Activated B cell treated with CpG ODN at 0.5 μM for 24 hours (primary cell): ENCODE measurements around the gene UACA. TPM values are rescaled to one million over a fixed set of nuclear protein-coding genes. Genes with fewer than 3 reads are reported as not detected.

Experiments used
- ATAC-seq: fragments of 200-7000 bp; cut with Tn5 transposase; one replicate; pipeline ENCODE4 v1.10.0; 2021; ENCODE audit warnings: low read depth, mild to moderate bottlenecking, moderate library complexity
- CTCF ChIA-PET: fragments of 350-600 bp; sonication (Branson Sonifier 250); formaldehyde crosslinking; loops from one replicate; lab custom pipeline; 2021; ENCODE audit warnings: antibody characterized with exemption; lab: Charles Lee
- POLR2A ChIA-PET: fragments of 350-600 bp; sonication (Branson Sonifier 250); formaldehyde crosslinking; loops from one replicate; lab custom pipeline; 2021; ENCODE audit warnings: antibody characterized with exemption; lab: Charles Lee
- DNase-seq: peaks from one replicate; pipeline ENCODE4 v3.0.0; 2022
- H3K27ac Mint-ChIP-seq: one replicate; pipeline ENCODE4 v1.8.0; 2020; ENCODE audit warnings: mixed read lengths
- H3K27me3 Mint-ChIP-seq: one replicate; pipeline ENCODE4 v1.8.0; 2021; ENCODE audit warnings: mixed read lengths
- H3K36me3 Mint-ChIP-seq: one replicate; pipeline ENCODE4 v1.8.0; 2021; ENCODE audit warnings: low read depth, mixed read lengths
- H3K4me1 Mint-ChIP-seq: one replicate; pipeline ENCODE4 v1.8.0; 2021; ENCODE audit warnings: mixed read lengths
- H3K4me3 Mint-ChIP-seq: one replicate; pipeline ENCODE4 v1.8.0; 2020; ENCODE audit warnings: mild to moderate bottlenecking, mixed read lengths
- H3K9me3 Mint-ChIP-seq: one replicate; pipeline ENCODE4 v1.8.0; 2020; ENCODE audit warnings: mixed read lengths
- intact Hi-C: fragments of 100-400 bp; cut with micrococcal nuclease; formaldehyde crosslinking; loops from one replicate; pipeline ENCODE4 v1.15.1; 2024
- total RNA-seq: library from RNA; stranded (reverse); gene quantifications from 2 replicates; pipeline ENCODE4 v1.2.3, GENCODE V29; 2022
- TF ChIP-seq, protein P1 (sequence below): fragments of 200-600 bp; IDR thresholded peaks from one replicate; pipeline ENCODE4 v1.8.0; 2022; ENCODE audit warnings: antibody characterized with exemption, mild to moderate bottlenecking

The UACA gene
- total RNA-seq, 1 donor from 2014 or later = 1.00 TPM

DNA sequence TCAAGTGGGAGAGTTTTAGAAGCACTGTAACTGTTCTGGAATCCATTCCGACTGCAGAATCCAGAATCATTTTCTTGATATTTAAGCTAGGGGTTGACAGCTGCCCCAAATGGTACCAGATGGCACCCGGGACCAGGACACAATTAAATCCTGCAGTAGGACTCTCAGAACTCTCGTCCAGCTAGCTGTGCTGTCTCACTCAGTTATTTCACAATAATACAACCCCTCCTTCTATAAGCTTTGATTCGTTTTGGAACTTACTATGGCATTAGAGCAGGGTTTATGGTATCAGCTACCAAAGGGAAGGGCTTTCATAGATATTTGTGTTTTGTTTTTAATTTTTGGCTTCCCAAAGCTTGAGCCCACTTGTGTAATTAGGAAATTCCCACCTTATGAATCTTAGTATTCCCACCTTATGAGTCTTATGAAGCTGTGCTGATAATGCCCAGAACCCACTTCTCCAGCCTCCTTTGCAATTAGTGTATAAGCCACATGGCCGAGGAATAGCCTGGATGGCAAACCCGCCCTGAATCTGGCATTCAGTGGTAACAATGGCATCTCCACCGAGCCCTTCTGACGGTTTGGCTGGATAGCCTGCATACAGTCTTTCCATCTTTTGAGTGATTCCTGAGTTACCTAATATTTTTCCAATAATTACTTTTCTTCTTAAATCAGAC, 120.1 kb downstream of the UACA start:
- peaks cover 16% of the 10 kb centered on the region for H3K27me3 Mint-ChIP-seq
- POLR2A ChIA-PET = no interaction called here
- H3K9me3 Mint-ChIP-seq = no peaks in the 10 kb centered on the region
- DNase-seq (no peak), ATAC-seq (no peak)
- no peak overlapping the region for H3K4me3 Mint-ChIP-seq
- H3K4me1 Mint-ChIP-seq = no peaks in the 10 kb centered on the region
- TF ChIP-seq, protein P1, sequence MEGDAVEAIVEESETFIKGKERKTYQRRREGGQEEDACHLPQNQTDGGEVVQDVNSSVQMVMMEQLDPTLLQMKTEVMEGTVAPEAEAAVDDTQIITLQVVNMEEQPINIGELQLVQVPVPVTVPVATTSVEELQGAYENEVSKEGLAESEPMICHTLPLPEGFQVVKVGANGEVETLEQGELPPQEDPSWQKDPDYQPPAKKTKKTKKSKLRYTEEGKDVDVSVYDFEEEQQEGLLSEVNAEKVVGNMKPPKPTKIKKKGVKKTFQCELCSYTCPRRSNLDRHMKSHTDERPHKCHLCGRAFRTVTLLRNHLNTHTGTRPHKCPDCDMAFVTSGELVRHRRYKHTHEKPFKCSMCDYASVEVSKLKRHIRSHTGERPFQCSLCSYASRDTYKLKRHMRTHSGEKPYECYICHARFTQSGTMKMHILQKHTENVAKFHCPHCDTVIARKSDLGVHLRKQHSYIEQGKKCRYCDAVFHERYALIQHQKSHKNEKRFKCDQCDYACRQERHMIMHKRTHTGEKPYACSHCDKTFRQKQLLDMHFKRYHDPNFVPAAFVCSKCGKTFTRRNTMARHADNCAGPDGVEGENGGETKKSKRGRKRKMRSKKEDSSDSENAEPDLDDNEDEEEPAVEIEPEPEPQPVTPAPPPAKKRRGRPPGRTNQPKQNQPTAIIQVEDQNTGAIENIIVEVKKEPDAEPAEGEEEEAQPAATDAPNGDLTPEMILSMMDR = no peak
- CTCF ChIA-PET = no interaction called here
- no peaks in the 10 kb centered on the region for H3K36me3 Mint-ChIP-seq
- intact Hi-C loops = no loop called here
- H3K27ac Mint-ChIP-seq = no peak overlapping the region

DNA sequence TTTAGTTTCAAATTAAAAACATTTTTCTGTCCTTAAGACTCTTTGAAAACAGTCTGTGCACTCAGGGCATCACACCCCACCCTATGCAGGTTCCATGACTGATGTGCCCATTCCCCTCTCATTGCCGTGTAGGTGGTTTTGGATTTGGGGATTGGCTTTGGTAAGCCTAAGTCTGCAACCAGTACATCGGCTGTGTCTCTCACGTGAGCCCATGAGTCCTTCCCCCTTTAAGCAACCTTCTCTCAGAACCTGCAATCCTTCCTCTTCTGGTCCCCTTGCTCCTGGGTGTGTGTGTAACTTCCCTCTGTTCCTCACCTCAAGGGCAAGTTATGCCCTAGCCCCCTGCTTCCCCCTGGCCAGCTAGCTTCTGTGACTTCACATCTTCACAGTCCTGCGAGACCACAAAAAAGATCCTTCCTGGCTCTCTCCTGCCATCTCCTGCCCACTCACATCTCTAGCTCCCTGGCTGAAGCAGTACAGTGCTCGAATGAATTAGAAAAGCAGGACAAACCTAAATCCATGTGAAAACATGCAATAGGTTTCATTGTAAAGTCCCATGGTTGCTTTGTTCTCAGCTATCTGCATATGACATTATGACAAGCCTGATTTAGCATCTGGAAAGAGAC, 126.7 kb downstream of the UACA start:
- Mint-ChIP-seq H3K4me1 (peaks cover 3% of the 10 kb centered on the region), H3K27me3 (peaks cover 29% of the 10 kb centered on the region), H3K9me3 (no peaks in the 10 kb centered on the region), H3K27ac (no peak overlapping the region), H3K36me3 (no peaks in the 10 kb centered on the region), H3K4me3 (no peak overlapping the region)
- TF ChIP-seq, protein P1 = no peak
- ATAC-seq (no peak), DNase-seq (no peak)
- intact Hi-C loops = loop anchor here (5.0 kb wide), 1 partner anchor 1059 kb away; no protein-coding TSS in a partner anchor
- CTCF ChIA-PET = interaction anchor here (2.2 kb wide), 1 partner anchor 1161 kb away, joined by 7 read pairs; no protein-coding TSS in a partner anchor
- POLR2A ChIA-PET = interaction anchor here (0.7 kb wide), 1 partner anchor 883 kb away, joined by 8 read pairs; no protein-coding TSS in a partner anchor

DNA sequence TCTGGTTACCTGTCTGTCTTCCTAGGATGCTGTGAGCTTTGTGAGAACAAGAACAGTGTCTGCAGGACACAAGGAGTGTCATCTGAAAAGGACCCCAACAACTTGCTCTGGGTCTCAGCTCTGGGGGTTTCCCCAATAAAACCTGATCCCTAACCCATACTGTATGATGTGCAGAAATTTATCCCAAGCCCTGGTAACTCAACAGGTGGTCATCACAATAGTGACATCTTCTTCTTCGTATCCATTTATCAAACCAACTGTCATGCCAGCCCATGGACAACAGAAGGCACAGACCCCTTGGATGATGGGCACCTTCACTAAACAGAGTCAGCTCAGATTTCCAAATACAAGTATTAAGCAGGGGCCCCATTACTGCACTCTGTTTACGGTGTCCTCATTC, 127.5 kb downstream of the UACA start:
- no peaks in the 10 kb centered on the region for H3K9me3 Mint-ChIP-seq
- no peak overlapping the region for H3K4me3 Mint-ChIP-seq
- TF ChIP-seq, protein P1 = no peak
- no peak for DNase-seq
- H3K4me1 Mint-ChIP-seq = peaks cover 3% of the 10 kb centered on the region
- POLR2A ChIA-PET = no interaction called here
- intact Hi-C loops = loop anchor here (5.0 kb wide), 1 partner anchor 1059 kb away; no protein-coding TSS in a partner anchor
- H3K36me3 Mint-ChIP-seq = no peaks in the 10 kb centered on the region
- no peak overlapping the region for H3K27ac Mint-ChIP-seq
- peaks cover 29% of the 10 kb centered on the region for H3K27me3 Mint-ChIP-seq
- CTCF ChIA-PET = interaction anchor here (2.2 kb wide), 1 partner anchor 1160 kb away, joined by 7 read pairs; no protein-coding TSS in a partner anchor
- no peak for ATAC-seq

DNA sequence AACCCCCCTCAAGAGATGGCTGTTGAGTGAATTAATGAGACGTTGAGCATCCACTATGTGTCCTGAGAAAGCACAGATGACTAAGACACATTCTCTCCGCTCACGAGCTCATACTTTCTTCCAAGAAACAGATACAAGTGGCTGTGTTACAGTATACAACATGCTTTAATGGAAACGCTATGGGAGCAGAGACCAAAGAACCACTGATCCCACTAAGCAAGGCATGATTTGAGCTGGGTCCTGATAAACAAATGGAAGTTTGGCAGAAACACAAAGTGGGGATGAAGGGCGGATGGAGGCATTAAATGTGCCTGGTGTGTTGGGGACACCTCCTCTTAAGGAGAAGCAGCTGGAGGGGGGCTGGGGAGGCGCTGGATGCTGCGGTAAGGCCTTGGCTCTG, 129.4 kb downstream of the UACA start:
- ChIA-PET POLR2A (no interaction called here), CTCF (no interaction called here)
- no peak overlapping the region for H3K27ac Mint-ChIP-seq
- peaks cover 39% of the 10 kb centered on the region for H3K27me3 Mint-ChIP-seq
- H3K9me3 Mint-ChIP-seq = no peaks in the 10 kb centered on the region
- H3K4me3 Mint-ChIP-seq = no peak overlapping the region
- TF ChIP-seq, protein P1 = no peak
- DNase-seq = no peak
- H3K4me1 Mint-ChIP-seq = peaks cover 3% of the 10 kb centered on the region
- ATAC-seq = no peak
- intact Hi-C loops = no loop called here
- no peaks in the 10 kb centered on the region for H3K36me3 Mint-ChIP-seq

DNA sequence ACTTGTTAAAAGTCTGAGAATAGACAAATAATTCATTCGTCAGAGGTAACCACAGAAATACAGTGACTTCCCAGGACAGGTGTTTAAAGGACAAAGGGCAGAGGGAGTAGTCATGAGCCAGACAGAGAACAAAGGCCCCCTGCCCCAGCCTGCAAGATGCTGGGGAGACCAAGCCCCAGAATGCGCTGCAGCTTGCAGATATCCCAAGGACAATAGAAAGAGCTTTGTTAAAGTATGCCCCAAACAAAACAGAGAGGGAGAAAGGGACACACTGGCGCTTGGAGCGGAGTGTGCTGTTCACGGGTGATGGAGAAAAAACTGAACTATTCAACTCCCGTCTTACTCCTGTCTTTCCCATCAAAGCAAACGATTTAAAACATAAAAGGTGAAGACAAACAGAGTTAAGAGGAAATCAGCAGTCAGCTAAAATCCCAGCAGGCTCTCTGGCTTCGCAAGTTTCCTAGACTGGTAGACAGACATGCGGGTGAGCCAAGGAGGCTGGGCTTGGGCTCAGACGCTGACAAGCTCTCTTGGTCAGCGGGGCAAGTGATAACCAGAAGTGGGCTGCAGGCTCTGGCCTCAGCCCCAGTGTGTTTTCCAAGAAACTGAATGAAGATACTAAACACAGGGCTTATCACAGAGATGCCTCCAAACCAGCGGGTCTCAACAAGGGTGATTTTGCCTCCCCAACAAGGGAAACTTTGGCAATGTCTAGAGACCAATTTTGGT, 130.1 kb downstream of the UACA start:
- Mint-ChIP-seq H3K36me3 (no peaks in the 10 kb centered on the region), H3K4me3 (no peak overlapping the region), H3K27ac (no peak overlapping the region), H3K9me3 (no peaks in the 10 kb centered on the region), H3K27me3 (peaks cover 45% of the 10 kb centered on the region), H3K4me1 (peaks cover 3% of the 10 kb centered on the region)
- intact Hi-C loops = no loop called here
- POLR2A ChIA-PET = no interaction called here
- no peak for DNase-seq
- ATAC-seq = no peak
- CTCF ChIA-PET = no interaction called here
- TF ChIP-seq, protein P1 = no peak
